ENCODE measurements around the gene MAPK8. TPM values are rescaled to one million over a fixed set of nuclear protein-coding genes. Genes with fewer than 3 reads are reported as not detected.

Gene MAPK8
- total RNA-seq, 1 experiment from 2014 or later, result 83.3 TPM

DNA sequence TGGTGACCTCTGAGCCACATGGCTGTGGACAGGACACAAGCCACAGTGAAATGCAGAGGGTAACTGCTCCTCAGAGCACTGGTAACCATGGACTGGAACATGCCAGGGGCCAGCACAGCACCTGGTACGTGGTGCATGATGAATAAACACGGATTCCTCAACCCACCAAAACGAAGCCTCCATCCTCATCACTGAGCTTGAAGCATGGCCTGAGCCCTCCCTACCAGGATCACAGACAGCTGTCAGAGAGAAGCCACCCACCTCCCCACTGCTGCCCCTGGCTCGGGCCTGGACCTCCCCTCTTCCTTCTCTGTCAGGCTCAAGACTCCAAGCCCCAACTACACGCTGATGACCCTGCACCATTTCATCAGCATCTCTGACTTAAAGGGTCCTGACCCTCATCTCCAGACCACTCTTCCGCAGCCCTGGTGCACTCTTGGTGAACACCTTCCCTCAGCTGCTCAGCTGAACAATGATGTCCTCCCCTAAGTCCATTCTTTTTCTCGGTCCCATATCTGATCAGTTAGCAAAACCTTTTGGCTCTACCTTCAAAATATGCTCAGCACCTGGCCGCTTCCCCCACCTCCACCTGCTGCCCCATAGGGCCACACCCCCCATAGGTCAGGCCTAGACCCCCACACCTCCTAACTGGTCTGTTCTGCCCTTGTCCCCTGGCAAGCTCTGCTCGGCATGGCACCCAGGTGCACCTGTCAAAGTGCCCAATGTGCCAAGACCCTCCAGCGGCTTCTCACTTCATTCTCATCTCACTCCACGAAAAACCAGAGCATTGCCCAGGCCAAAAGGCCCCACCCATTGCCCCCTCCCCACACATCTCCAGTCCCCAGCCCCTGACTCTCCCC is 141.1 kb downstream of the MAPK8 start:
- POLR2A ChIA-PET, result no interaction called here
- intact Hi-C loops (cut with micrococcal nuclease; ENCODE audit: unreplicated experiment), result no loop called here

GRCh38 chr10:48448796-48449195 is 142.3 kb downstream of the MAPK8 start:
- peaks cover 20% of the 10 kb centered on the region for H3K4me1 ChIP-seq
- H3K27ac Mint-ChIP-seq (ENCODE audit: unreplicated experiment), result peak overlapping the region; percentile 30
- H3K27me3 ChIP-seq (replicated peaks; ENCODE audit: control insufficient read depth, insufficient read depth, low read length), result no peaks in the 10 kb centered on the region
- ChIA-PET POLR2A (no interaction called here), CTCF (no interaction called here)
- H3K36me3 ChIP-seq (ENCODE audit: control insufficient read depth, insufficient read depth, low read length), result peaks cover 1% of the 10 kb centered on the region; the same call in 1 of the 2 replicates
- no peak overlapping the region for H3K4me3 Mint-ChIP-seq (ENCODE audit: unreplicated experiment)
- no peaks in the 10 kb centered on the region for H3K9me3 ChIP-seq
- H3K4me1 Mint-ChIP-seq (ENCODE audit: low read depth, unreplicated experiment), result peaks cover 28% of the 10 kb centered on the region
- H3K4me3 ChIP-seq (ENCODE audit: low read depth, low read length), result no peak overlapping the region
- peaks cover 7% of the 10 kb centered on the region for H3K36me3 Mint-ChIP-seq (ENCODE audit: insufficient read depth, unreplicated experiment)
- no peaks in the 10 kb centered on the region for H3K9me3 Mint-ChIP-seq (ENCODE audit: unreplicated experiment)
- no peak for TF ChIP-seq CTCF (IDR thresholded peaks at IDR 0.05; ENCODE audit: insufficient read depth in 1 of 2, low read depth in 1 of 2, low read length in 1 of 2, severe bottlenecking in 1 of 2, unreplicated experiment in 1 of 2)
- H3K27me3 Mint-ChIP-seq (ENCODE audit: insufficient read depth, unreplicated experiment), result no peaks in the 10 kb centered on the region
- no peak for DNase-seq
- intact Hi-C loops (cut with micrococcal nuclease; ENCODE audit: unreplicated experiment), result no loop called here
- BruUV-seq (replicated peaks), result no TSS peak

More for the DNA sequence above, 141.1 kb downstream of the MAPK8 start:
- BruUV-seq (replicated peaks), result no TSS peak
- Histone ChIP-seq H3K36me3 (ENCODE audit: control insufficient read depth, insufficient read depth, low read length) (peaks cover 1% of the 10 kb centered on the region; the same call in 1 of the 2 replicates), H3K9me3 (no peaks in the 10 kb centered on the region), H3K27me3 (replicated peaks; ENCODE audit: control insufficient read depth, insufficient read depth, low read length) (no peaks in the 10 kb centered on the region), H3K4me1 (peaks cover 8% of the 10 kb centered on the region), H3K4me3 (ENCODE audit: low read depth, low read length) (no peak overlapping the region)
- Mint-ChIP-seq H3K27ac (ENCODE audit: unreplicated experiment) (peak overlapping the region; percentile 30), H3K4me1 (ENCODE audit: low read depth, unreplicated experiment) (peaks cover 16% of the 10 kb centered on the region), H3K4me3 (ENCODE audit: unreplicated experiment) (no peak overlapping the region), H3K27me3 (ENCODE audit: insufficient read depth, unreplicated experiment) (no peaks in the 10 kb centered on the region), H3K9me3 (ENCODE audit: unreplicated experiment) (no peaks in the 10 kb centered on the region), H3K36me3 (ENCODE audit: insufficient read depth, unreplicated experiment) (peaks cover 12% of the 10 kb centered on the region)
- no peak for TF ChIP-seq CTCF (IDR thresholded peaks at IDR 0.05; ENCODE audit: insufficient read depth in 1 of 2, low read depth in 1 of 2, low read length in 1 of 2, severe bottlenecking in 1 of 2, unreplicated experiment in 1 of 2)
- CTCF ChIA-PET, result no interaction called here
- no peak for DNase-seq

DNA sequence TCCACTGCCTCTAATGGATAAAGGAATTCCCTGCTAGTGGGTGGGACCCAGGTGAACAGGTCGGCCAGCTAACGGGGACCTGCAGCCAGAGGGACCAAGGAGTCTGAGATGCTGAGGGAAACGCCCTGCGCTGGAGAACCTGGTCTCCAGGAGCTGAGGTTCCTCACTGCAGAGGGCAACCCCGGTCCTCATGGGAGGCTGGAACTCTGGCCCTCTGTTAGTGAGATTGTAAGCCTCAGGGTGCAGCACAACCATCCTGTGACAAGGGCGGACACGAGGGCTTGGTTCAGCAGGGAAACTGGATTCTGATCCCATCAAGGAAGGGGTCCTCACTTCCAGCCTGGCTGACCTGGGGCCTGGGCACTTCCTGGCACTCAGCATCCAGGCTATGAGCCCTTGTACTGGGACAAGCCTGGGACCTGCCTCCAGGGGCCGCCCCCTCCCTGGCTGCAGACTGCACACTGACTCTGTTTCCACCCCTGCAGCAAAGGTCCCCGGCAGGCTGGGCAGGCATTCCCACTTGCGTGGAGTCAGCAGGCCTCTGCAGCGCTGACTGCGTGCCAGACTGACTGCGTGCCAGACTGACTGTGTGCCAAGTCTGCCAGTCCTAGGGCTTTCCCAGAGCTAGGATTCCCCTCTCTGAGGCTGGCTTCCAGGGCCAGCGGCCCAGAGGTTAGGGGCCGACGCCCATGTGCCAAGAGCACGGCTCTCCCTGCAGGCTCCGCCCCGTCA is 143.2 kb downstream of the MAPK8 start:
- Histone ChIP-seq H3K4me3 (ENCODE audit: low read depth, low read length) (no peak overlapping the region), H3K27me3 (replicated peaks; ENCODE audit: control insufficient read depth, insufficient read depth, low read length) (no peaks in the 10 kb centered on the region), H3K36me3 (ENCODE audit: control insufficient read depth, insufficient read depth, low read length) (peaks cover 1% of the 10 kb centered on the region; the same call in 1 of the 2 replicates), H3K9me3 (no peaks in the 10 kb centered on the region), H3K4me1 (peaks cover 29% of the 10 kb centered on the region)
- intact Hi-C loops (cut with micrococcal nuclease; ENCODE audit: unreplicated experiment), result no loop called here
- peaks cover 7% of the 10 kb centered on the region for H3K36me3 Mint-ChIP-seq (ENCODE audit: insufficient read depth, unreplicated experiment)
- no peaks in the 10 kb centered on the region for H3K27me3 Mint-ChIP-seq (ENCODE audit: insufficient read depth, unreplicated experiment)
- H3K27ac Mint-ChIP-seq (ENCODE audit: unreplicated experiment), result no peak overlapping the region
- no TSS peak for BruUV-seq (replicated peaks)
- no peaks in the 10 kb centered on the region for H3K9me3 Mint-ChIP-seq (ENCODE audit: unreplicated experiment)
- TF ChIP-seq CTCF (IDR thresholded peaks at IDR 0.05; ENCODE audit: insufficient read depth in 1 of 2, low read depth in 1 of 2, low read length in 1 of 2, severe bottlenecking in 1 of 2, unreplicated experiment in 1 of 2), result no peak
- H3K4me1 Mint-ChIP-seq (ENCODE audit: low read depth, unreplicated experiment), result peaks cover 35% of the 10 kb centered on the region
- CTCF ChIA-PET, result no interaction called here
- H3K4me3 Mint-ChIP-seq (ENCODE audit: unreplicated experiment), result no peak overlapping the region
- DNase-seq, result no peak
- POLR2A ChIA-PET, result no interaction called here
